B cell (primary cell): Measurements from ENCODE around the gene TELO2.

Experiments used
- CTCF ChIP-seq: fragments of 200-600 bp; IDR thresholded peaks from one replicate; pipeline ENCODE4 v1.8.0; 2022; ENCODE audit warnings: antibody characterized with exemption, mild to moderate bottlenecking
- EZH2 ChIP-seq: IDR thresholded peaks from 2 replicates; pipeline ENCODE4 v1.6.1; 2012; ENCODE audit warnings: borderline replicate concordance, low read depth, mild to moderate bottlenecking, moderate library complexity, low read length; ENCODE audit not compliant: insufficient read depth, poor library complexity, severe bottlenecking

- no peak for TF ChIP-seq CTCF
- no peak for TF ChIP-seq EZH2
Observed at GRCh38 chr16:1446296-1447080, 46.7 kb upstream of the TELO2 start.
